ENCODE results near the gene LONRF2.

GRCh38 chr2:100278501-100278900 lies 43.8 kb downstream of the LONRF2 start:
- TF ChIP-seq POLR2A (IDR thresholded peaks at IDR 0.05) = no peak
- TF ChIP-seq CTCF (IDR thresholded peaks at IDR 0.05) = no peak

Measured in breast epithelium (tissue), 3 donors.